ENCODE measurements around the gene OVCA2.
A peak's percentile ranks its signal among the peaks of the same experiment; 100 is the strongest.

The OVCA2 gene

GRCh38 chr17:2013994-2014317, 27.9 kb upstream of the OVCA2 start:
- no peak for DNase-seq (ENCODE audit: low read depth)

GRCh38 chr17:2015314-2015713, 26.5 kb upstream of the OVCA2 start:
- no peak for DNase-seq (ENCODE audit: low read depth)

GRCh38 chr17:2016494-2016893, 25.3 kb upstream of the OVCA2 start:
- DNase-seq (ENCODE audit: low read depth), result no peak

GRCh38 chr17:2017274-2017941, 24.4 kb upstream of the OVCA2 start:
- no peak for DNase-seq (ENCODE audit: low read depth)

GRCh38 chr17:2018716-2019510, 22.9 kb upstream of the OVCA2 start:
- DNase-seq (ENCODE audit: low read depth), result no peak

- DNase-seq (ENCODE audit: low read depth), result no peak
Observed at GRCh38 chr17:2019723-2020122, 22.1 kb upstream of the OVCA2 start.

- no peak for DNase-seq (ENCODE audit: low read depth)
Observed at GRCh38 chr17:2020721-2021120, 21.1 kb upstream of the OVCA2 start.

GRCh38 chr17:2022647-2023240, 19.1 kb upstream of the OVCA2 start:
- no peak for DNase-seq (ENCODE audit: low read depth)

- DNase-seq (ENCODE audit: low read depth), result no peak
Observed at GRCh38 chr17:2023256-2023655, 18.6 kb upstream of the OVCA2 start.

GRCh38 chr17:2023692-2024571, 17.9 kb upstream of the OVCA2 start:
- no peak for DNase-seq (ENCODE audit: low read depth)

- DNase-seq (ENCODE audit: low read depth), result no peak
Observed at GRCh38 chr17:2024572-2025219, 17.1 kb upstream of the OVCA2 start.

- peak; percentile 53 for DNase-seq (ENCODE audit: low read depth)
Observed at GRCh38 chr17:2025220-2025621, 16.6 kb upstream of the OVCA2 start, which contains the start of gene RTN4RL1. Gene RTN4RL1, minus strand, starts transcription at chr17:2025334. Its CDS starts 469 bp downstream, at chr17:2024865.

GRCh38 chr17:2025622-2026309, 16.1 kb upstream of the OVCA2 start:
- DNase-seq (ENCODE audit: low read depth), result no peak

GRCh38 chr17:2027528-2028233, 14.1 kb upstream of the OVCA2 start:
- DNase-seq (ENCODE audit: low read depth), result no peak

GRCh38 chr17:2028234-2028614, 13.6 kb upstream of the OVCA2 start:
- no peak for DNase-seq (ENCODE audit: low read depth)

GRCh38 chr17:2028737-2029136, 13.1 kb upstream of the OVCA2 start:
- no peak for DNase-seq (ENCODE audit: low read depth)

GRCh38 chr17:2029911-2030778, 11.7 kb upstream of the OVCA2 start, which contains the start of gene DPH1:
Gene DPH1, plus strand, starts transcription at chr17:2030153. Its CDS starts 17 bp downstream, at chr17:2030170.
- DNase-seq (ENCODE audit: low read depth), result peak; percentile 75

- no peak for DNase-seq (ENCODE audit: low read depth)
Observed at GRCh38 chr17:2030779-2031163, 11.1 kb upstream of the OVCA2 start.

- no peak for DNase-seq (ENCODE audit: low read depth)
Observed at GRCh38 chr17:2033153-2033552, 8.7 kb upstream of the OVCA2 start.
